Measurements from ENCODE around the gene LMNTD2. TPM values are rescaled to one million over a fixed set of nuclear protein-coding genes. Genes with fewer than 3 reads are reported as not detected.

LMNTD2 gene, protein sequence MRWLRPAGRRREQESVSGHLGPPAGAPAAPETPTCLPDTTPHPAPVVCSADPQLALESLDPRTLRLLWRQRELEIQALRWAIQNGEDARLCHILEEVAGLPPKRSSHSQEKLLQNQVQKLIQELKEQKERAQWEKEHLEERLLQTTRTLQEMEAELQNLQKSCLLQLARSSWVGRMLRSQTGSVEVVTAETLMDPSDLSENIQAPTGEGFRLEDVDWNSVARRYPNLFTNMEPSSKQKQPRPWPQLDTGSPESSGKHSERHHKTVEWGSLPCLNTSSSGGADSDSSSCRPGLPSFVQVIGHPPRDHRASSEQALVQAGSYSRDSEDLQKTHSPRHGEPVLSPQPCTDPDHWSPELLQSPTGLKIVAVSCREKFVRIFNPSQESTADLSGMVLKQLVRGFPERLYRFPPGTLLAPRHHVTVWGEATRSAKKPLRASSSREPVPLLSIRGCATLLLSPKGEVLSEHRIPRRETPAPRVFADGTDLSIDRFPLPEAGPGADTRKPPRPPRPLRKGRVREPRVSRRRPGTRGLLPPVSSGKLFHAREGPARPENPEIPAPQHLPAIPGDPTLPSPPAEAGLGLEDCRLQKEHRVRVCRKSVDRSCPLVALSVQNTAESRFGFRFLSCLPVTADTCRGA
- total RNA-seq: 1.6 TPM

DNA sequence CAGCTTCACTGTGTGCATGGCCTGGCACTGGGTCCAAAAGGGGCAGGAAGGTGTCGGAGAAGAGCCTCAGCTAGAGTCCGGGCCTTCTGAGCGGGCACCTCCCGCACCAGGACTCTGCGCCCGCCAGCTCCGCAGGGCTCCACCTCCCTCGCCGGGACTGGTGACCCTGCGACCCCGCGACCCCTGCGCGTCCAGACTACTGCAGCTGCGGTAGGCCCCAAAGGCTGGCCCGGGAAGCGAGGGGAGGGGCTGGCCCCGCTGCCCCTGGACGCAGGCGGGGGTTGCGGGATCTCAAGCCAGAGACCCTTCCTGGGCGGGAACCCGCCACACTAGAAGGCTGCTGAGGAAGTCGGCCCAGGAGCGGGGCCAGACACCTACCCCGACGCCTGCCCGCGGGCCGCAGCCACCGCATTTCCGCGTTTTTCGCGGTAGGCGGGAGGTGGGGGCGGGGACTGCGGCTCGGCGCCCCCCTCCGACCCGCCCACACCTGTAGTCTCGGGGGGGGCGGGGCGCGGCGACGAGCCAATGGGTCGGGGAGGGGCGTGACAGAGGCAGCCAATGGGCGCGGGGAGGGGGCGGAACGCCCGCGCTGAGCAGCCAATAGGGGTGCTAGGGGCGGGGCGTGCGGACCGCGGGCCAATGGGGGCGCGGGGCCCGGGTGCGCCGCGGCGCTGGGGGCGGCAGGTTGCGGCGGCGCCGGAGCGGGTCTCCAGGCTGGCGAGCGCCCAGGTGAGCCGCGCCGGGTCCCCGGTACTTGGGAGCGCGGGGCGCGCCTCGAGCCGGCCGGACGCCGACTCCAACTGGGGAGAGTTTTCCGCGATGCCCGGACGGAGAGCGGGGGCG is at the start of gene LMNTD2, which contains the start of gene RASSF7:
LMNTD2 (minus strand) TSS at position 434 of the 843 bp plus-strand sequence; CDS start at position 412, 22 bp downstream.
RASSF7 (plus strand) TSS at position 666 of the 843 bp plus-strand sequence. CDS start 799 bp downstream, outside the sequence.
- DNase-seq (ENCODE audit: low read depth in 2 of 3, low spot score in 2 of 3): peak; percentile 86 to 92 (median 88)

DNA sequence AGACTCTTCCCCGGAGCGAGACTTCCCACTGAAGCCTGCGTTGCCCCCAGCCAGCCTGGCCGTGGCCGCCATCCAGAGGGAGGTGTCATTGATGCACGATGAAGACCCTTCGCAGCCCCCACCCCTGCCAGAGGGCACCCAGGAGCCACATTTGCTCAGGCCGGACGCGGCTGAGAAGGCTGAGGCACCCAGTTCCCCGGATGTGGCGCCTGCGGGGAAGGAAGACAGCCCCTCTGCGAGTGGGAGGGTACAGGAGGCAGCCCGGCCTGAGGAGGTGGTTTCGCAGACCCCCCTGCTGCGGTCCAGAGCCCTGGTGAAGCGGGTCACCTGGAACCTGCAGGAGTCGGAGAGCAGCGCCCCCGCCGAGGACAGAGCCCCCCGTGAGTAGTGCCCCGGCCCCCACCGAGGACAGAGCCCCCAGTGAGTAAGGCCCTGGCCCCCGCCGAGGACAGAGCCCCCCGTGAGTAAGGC is 48.8 kb upstream of the LMNTD2 start:
- DNase-seq (ENCODE audit: low read depth in 2 of 3, low spot score in 2 of 3): no peak

DNA sequence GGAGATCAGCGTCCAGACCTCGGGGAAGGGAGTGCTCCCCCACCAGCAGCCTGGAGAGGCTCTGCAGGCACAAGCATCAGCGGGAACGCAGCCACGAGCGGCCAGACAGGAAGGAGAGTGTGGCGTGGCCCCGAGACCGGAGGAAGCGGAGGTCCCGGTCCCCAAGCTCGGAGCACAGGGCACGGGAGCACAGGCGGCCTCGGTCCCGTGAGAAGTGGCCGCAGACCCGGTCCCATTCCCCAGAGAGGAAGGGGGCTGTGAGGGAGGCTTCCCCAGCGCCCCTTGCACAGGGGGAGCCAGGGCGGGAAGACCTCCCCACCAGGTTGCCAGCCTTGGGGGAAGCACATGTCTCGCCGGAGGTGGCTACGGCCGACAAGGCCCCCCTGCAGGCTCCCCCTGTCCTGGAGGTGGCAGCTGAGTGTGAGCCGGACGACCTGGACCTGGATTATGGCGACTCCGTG is 48.3 kb upstream of the LMNTD2 start:
- no peak for DNase-seq (ENCODE audit: low read depth in 2 of 3, low spot score in 2 of 3)

DNA sequence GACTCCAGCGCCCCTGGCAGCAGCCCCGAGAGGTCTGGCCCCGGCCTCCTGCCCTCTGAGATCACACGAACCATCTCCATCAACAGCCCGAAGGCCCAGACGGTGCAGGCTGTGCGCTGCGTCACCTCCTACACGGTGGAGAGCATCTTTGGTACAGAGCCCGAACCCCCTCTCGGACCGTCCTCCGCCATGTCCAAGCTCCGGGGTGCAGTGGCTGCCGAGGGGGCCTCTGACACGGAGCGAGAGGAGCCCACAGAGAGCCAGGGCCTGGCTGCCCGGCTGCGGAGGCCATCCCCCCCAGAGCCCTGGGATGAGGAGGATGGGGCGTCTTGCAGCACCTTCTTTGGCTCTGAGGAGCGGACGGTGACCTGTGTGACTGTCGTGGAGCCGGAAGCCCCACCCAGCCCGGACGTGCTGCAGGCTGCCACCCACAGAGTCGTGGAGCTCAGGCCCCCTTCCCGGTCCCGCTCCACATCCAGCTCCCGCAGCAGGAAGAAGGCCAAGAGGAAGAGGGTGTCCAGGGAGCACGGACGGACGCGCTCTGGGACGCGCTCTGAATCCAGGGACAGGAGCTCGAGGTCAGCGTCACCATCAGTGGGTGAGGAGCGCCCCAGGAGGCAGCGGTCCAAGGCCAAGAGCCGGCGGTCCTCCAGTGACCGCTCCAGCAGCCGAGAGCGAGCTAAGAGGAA is 47.6 kb upstream of the LMNTD2 start:
- no peak for DNase-seq (ENCODE audit: low read depth in 2 of 3, low spot score in 2 of 3)

DNA sequence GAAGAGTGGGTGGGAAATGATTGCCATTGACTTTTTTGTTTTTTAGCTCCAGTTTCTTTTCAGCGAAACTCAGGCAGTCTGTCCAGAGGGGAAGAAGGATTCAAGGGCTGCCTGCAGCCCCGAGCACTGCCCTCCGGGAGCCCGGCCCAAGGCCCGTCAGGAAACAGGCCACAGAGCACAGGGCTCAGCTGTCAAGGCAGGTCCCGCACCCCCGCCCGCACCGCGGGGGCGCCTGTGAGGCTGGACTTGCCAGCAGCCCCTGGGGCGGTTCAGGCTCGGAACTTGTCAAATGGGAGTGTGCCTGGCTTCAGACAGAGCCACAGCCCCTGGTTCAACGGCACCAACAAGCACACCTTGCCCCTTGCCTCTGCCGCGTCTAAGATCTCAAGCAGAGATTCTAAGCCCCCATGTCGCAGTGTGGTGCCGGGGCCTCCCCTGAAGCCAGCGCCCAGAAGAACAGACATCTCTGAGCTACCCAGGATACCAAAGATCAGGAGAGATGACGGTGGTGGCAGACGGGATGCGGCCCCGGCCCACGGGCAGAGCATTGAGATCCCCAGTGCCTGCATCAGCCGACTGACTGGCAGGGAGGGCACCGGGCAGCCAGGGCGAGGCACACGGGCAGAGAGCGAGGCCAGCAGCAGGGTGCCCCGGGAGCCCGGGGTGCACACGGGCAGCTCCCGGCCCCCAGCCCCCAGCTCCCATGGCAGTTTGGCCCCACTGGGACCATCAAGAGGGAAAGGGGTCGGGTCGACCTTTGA is 46.7 kb upstream of the LMNTD2 start:
- no peak for DNase-seq (ENCODE audit: low read depth in 2 of 3, low spot score in 2 of 3)

DNA sequence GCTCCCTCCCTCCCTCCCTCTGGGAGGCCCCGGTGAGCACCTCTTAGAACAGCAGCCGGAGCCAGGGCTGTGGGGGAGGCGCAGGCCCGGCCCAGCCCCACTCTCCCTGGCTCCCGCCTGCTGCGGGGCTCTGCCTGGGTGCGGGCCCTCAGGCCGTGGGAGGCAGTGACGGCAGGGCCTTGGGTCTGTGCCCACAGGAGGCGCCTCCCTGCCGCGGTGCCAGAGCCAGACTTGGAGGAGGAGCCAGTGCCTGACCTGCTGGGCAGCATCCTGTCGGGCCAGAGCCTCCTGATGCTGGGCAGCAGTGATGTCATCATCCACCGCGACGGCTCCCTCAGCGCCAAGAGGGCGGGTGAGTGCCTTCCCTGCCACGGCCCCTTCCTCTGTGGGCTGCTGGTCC is 45.7 kb upstream of the LMNTD2 start:
- DNase-seq (ENCODE audit: low read depth in 2 of 3, low spot score in 2 of 3): no peak

DNA sequence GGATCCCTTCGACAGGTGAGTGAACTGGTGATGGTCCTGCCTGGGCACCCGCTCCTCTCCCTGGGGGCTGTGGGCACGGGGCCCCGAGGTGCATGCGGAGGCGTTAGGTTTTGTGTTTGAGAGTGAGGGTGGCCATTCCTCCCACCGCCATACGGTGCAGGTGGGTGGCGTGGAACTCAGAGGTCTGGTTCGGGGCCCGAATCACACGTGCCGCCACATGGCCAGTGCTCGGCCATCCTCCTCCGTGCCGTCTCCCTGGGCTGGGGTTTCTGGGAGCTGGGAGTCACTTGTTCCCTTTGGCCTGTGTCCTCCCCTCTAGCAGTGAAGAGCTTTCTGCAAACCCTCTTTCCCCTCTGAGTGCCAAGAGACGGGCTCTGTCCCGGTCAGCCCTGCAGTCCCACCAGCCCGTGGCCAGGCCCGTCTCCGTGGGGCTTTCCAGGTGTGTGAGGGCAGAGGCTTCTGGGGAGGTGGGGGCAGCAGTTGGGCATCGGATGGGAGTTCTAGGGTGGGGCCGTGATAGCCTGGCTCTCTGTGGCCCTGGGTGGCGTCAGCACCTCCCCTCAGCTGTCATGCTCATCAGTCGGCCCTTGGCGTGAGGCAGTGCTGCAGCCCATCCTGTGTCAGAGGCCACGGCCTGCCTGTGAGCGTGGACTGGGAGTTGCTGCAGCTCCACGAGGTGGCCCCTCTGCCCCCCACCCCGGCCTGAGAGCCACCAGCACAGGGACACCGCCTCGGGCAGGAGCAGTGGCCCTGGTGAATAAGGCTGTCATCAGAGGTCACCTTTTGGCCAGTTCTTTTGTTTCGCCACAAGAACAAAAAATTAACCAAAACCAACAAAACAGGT is 45.0 kb upstream of the LMNTD2 start:
- no peak for DNase-seq (ENCODE audit: low read depth in 2 of 3, low spot score in 2 of 3)

DNA sequence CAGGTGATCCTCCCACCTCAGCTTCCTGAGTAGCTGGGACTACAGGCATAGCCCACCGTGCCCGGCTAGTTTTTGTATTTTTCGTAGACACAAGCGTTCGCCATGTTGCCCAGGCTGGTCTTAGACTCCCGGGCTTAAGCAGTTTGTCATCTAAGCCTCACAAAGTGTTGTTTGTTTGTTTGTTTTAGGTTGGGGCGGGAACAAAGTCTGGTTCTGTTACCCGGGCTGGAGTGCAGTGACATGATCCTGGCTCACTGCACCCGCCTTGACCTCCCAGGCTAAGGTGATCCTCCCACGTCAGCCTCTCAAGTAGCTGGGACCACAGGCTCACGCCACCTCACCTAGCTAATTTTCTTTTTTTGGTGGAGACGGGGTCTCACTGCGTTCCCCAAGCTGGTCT is 42.6 kb upstream of the LMNTD2 start:
- no peak for DNase-seq (ENCODE audit: low read depth in 2 of 3, low spot score in 2 of 3)

DNA sequence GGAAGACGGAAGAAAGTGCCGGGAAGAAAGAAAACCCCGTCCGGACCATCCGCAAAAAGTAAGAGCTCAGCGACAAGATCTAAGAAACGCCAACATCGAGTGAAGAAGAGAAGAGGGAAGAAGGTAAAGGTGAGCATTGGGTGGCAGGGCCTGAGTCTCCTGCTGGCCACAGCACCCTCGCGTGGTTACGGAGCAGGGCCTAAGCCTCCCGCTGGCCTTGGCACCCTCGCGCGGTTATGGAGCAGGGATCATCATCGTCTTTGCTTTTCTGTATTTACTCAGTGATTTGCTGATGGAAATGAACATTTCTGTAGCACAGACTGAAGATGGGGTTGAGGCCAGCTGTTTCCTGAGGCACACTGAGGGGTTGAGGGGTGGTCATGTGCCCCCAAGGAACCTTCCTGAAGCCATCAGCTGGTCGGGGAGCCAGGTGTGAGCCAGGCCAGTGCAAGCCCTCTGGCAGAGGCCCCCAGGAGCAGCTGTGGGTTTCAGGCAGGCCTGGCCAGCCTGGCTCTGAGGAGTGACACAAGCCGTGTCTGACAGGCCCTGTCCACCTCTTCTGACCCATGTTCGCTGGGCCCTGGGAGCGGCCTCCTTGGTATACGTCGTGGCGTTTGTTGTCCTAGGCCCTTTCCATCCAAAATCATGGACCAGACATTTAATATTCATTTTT is 41.2 kb upstream of the LMNTD2 start:
- no peak for DNase-seq (ENCODE audit: low read depth in 2 of 3, low spot score in 2 of 3)

DNA sequence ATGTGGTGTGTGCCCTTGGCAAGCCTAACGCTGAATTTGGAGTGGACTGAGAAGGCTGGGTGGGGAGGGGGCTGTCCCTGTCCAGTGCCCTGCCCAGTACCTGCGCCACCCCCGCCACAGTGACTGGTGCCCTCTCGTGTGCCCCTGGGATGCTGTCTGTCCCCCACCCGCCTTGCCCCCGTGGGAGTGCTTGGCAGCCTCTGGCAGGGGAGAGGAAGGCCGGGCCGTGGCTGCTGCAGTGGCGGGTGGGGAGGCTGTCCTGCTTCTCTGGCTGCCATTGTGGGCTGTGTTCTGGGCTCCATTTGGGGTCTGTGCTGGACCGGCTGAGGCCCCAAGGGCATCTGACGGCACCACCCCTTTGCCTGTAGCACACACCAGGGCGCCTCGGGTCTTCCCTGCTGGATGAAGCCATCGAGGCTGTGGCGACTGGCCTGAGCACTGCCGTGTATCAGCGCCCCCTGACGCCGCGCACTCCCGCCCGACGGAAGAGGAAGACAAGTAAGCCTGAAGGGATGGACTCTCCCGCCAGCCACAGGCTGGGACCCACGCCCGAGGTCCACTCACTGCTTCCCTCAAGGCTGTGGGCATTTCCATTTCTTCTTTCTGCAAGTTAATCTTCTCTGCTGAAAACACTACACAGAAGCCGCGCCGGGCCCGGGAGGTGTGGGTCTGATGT is 37.6 kb upstream of the LMNTD2 start:
- DNase-seq (ENCODE audit: low read depth in 2 of 3, low spot score in 2 of 3): no peak

DNA sequence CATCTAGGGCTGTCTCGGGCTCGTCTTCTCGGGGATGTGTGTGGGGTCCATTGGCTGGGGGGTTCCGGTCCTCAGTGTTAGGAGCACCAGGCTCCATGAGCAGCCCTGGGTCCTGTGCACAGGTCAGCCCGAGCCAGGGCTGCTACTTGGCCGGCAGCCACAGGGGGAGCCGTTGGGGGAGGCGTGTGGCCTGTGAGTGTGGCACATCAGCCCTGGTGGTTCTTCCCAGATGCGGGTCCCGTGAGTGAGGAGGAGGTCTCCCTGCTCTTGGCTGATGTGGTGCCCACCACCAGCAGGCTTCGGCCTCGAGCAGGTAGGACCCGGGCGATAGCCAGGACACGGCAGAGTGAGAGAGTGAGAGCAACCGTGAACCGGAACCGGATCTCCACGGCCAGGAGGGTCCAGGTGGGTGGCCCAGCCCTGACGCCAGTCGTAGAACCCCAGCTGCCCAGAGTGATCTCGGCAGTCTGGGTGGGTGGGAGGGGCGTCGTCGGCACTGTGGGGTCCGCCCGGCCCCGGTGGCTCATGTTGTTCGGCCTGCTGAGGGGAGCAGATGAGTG is 36.7 kb upstream of the LMNTD2 start:
- no peak for DNase-seq (ENCODE audit: low read depth in 2 of 3, low spot score in 2 of 3)

DNA sequence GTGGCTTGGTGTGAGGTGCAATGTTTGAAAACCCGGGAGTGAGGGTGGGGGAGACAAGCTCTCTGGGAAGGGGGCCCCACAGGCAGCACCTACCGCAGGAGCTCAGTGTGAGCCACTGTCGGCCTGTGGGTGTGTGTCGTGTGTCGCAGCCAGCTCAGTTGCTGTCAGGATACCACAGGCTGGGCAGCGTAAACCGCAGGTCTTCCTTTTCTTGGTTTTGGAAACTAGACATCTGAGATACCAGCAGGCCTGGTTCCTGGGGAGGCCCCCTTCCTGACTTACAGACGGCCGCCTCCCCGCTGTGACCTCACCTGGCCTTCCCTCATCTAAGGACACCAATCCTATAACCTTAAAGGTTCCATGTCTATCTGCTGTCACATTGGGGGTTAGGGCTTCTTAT is 35.8 kb upstream of the LMNTD2 start:
- DNase-seq (ENCODE audit: low read depth in 2 of 3, low spot score in 2 of 3): no peak

DNA sequence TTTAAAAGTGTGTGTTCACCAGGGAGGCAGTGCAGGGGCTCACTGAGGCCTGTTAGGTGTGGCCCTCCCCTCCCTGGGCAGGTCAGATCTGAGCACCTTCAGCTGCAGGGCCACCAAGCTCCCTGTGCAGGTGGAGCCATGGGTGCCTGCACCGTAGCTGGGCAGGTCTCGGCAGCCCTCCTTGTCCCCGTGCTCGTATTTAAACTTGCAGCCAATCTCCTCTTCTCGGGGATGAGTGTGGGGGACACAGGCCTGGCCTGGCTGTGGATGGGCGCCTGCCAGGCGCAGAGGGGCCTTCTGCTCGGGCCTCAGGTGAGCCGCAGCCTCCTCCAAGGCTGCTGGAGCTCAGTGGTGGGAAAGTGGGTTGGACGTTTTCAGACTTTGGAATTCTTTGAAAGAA is 34.9 kb upstream of the LMNTD2 start:
- no peak for DNase-seq (ENCODE audit: low read depth in 2 of 3, low spot score in 2 of 3)

DNA sequence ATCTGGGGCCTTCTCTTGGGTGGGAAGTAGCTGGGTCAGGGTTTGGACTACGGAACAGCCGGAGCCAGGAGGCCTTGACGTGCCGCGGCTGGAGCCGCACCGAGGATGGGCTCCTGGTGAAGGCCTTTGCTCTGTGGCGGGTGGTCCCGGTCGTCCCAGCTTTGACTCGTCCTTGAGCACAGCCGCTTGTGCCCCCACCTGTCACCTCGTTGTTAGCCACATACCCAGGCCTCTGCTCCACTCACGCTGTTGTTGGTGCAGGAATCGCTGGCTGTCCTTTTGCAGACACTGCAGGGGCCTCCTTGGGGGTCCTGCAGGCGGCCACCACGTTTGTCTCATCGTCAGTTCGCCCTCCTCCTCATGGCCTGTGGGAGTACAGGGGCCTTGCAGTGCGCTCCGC is 32.8 kb upstream of the LMNTD2 start:
- no peak for DNase-seq (ENCODE audit: low read depth in 2 of 3, low spot score in 2 of 3)

DNA sequence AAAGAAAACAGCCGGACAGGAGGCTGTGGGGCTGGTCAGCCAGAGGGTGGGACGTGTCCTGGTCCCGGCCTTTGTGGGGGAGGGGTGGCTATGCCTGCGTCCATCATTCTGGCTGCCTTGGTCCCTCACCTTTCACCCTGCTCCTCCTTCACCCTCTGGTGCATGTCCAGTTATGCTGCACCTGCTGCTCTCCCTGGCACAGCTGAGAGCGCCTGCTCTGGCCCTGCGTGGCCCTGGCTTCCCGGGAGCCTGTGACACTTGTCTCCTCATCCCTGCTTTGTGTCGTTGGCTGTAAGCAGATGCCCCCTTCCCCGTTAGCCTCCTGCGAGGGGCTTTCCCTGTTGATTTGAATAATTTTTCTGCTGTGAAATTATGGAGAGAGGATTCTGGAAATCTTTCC is 32.4 kb upstream of the LMNTD2 start:
- DNase-seq (ENCODE audit: low read depth in 2 of 3, low spot score in 2 of 3): no peak

DNA sequence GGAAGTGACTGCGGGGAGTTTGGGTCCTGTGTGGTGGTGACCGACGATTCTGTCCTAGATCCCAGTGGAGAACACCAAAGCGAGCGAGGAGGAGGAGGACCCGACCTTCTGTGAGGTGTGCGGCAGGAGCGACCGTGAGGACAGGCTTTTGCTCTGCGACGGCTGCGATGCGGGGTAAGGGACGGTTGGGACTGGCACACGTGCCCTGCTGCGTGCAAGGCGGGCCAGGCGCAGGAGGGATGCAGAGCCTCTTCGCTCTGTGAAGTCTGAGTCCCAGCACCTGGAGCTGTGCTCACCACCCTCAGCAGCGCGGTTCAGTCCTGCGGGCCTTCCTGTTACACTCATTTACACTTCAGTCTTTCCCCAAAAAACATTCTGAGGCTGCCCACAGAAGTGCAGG is 32.0 kb upstream of the LMNTD2 start:
- no peak for DNase-seq (ENCODE audit: low read depth in 2 of 3, low spot score in 2 of 3)

DNA sequence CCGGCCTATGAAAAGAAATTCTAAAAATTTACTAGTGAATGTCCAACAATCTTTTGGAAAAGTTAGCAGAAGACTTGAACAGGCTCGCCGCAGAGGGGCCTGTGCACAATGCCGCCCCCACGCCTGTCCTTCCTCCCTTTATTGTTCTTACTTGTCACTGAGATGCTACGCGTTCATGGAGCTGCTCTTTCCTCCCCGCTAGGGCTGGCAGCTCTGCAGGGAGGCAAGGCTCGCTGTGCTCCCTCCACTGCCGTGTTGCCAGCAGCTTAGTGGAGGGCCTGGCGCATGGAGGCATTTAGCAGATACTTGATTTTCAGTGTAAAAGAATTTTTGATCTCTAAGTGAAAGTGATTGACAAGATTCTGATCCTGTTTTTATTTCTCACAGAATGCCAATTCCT is 30.5 kb upstream of the LMNTD2 start:
- DNase-seq (ENCODE audit: low read depth in 2 of 3, low spot score in 2 of 3): no peak
